ENCODE measurements around the gene RNF123. TPM values are rescaled to one million over a fixed set of nuclear protein-coding genes. Genes with fewer than 3 reads are reported as not detected.

The RNF123 gene
- total and polyA plus RNA-seq, 10 of the 15 experiments (the other 5 are each of a cell fraction or from before 2014, with no cell fraction given), result 4.2 to 31.5 (median 17.6) TPM

GRCh38 chr3:49711489-49711888 lies 22.1 kb downstream of the RNF123 start:
- H2AFZ ChIP-seq (ENCODE audit: control insufficient read depth, low read depth, low read length), result no peak overlapping the region
- ChIA-PET CTCF (interaction anchor here (1.8 kb wide), 1 partner anchor 8 kb away, joined by 5 read pairs; no protein-coding TSS in a partner anchor), SMC1A (ENCODE audit: uncharacterized antibody, unreplicated experiment) (no interaction called here), RAD21 (ENCODE audit: unreplicated experiment) (no interaction called here), POLR2A (no interaction called here)
- in situ Hi-C loops (cut with MboI), result no loop called here
- no peak overlapping the region for H3K9ac ChIP-seq (ENCODE audit: control insufficient read depth, insufficient read depth, low read length)
- intact Hi-C loops (cut with micrococcal nuclease; ENCODE audit: unreplicated experiment), result no loop called here
- no peak overlapping the region for H3K4me2 ChIP-seq (ENCODE audit: control insufficient read depth, insufficient read depth)
- H3K36me3 ChIP-seq (ENCODE audit: control insufficient read depth in 2 of 2, insufficient read depth in 2 of 2, low read length in 1 of 2), result no peaks in the 10 kb centered on the region; a peak in 1 of 4 replicates
- TF ChIP-seq RB1 (IDR thresholded peaks at IDR 0.05; ENCODE audit: borderline replicate concordance) (no peak), TAF1 (IDR thresholded peaks at IDR 0.05; ENCODE audit: borderline replicate concordance, low read depth, low read length) (no peak), TCF7 (IDR thresholded peaks at IDR 0.05; ENCODE audit: borderline replicate concordance) (no peak), CREM (IDR thresholded peaks at IDR 0.05; ENCODE audit: low read depth) (no peak), RCOR1 (conservative IDR thresholded peaks at IDR 0.05; ENCODE audit: low read depth, low read length) (no peak), ZBTB4 (CRISPR knock-in tag; IDR thresholded peaks at IDR 0.05) (no peak), SPI1 (IDR thresholded peaks at IDR 0.05; ENCODE audit: borderline replicate concordance, insufficient read depth, low read depth, low read length) (no peak), ATF7 (IDR thresholded peaks at IDR 0.05; ENCODE audit: low read depth) (no peak), SUPT20H (IDR thresholded peaks at IDR 0.05; ENCODE audit: borderline replicate concordance, control insufficient read depth, low read depth, low read length) (no peak), HDAC6 (IDR thresholded peaks at IDR 0.05; ENCODE audit: unreplicated experiment) (no peak), MYC (IDR thresholded peaks at IDR 0.05; ENCODE audit: insufficient read depth, insufficient read length, insufficient replicate concordance, low read length, severe bottlenecking) (no peak)
- H4K20me1 ChIP-seq (ENCODE audit: control insufficient read depth, insufficient read depth), result no peaks in the 10 kb centered on the region
- no TSS peak for BruUV-seq (replicated peaks)
- no peaks in the 10 kb centered on the region for H3K4me1 ChIP-seq (ENCODE audit: control insufficient read depth, insufficient read depth, low read length)
- no peak for FAIRE-seq
- no peaks in the 10 kb centered on the region for H3K9me3 ChIP-seq (replicated peaks; ENCODE audit: control insufficient read depth, insufficient read depth, low read length)
- DNase-seq (ENCODE audit: low read depth, low spot score), result no peak
- WGBS (ENCODE audit: insufficient coverage, insufficient replicate concordance, low lambda C conversion rate, missing lambda C conversion rate), result 100% methylated on average over 5 of the region's 5 CpGs
- no peaks in the 10 kb centered on the region for H3K27me3 ChIP-seq (replicated peaks in 1 of 2; ENCODE audit: control insufficient read depth in 2 of 2, insufficient read depth in 2 of 2, low read length in 1 of 2)
- H3K79me2 ChIP-seq (ENCODE audit: control insufficient read depth, insufficient read depth, low read length), result no peaks in the 10 kb centered on the region
- ATAC-seq, result no peak
- no peak overlapping the region for H3K4me3 ChIP-seq
- no peak overlapping the region for H3K27ac ChIP-seq (ENCODE audit: control insufficient read depth, insufficient read depth)
